22Rv1 (cell line): Measurements from ENCODE around the gene SLC1A1.

ENCODE experiments used
- H3K27ac ChIP-seq: fragments of 450-650 bp; 2 replicates; pipeline ENCODE4 v1.5.1; 2017
- CTCF ChIP-seq: fragments of 450-650 bp; IDR thresholded peaks from 2 replicates; pipeline ENCODE4 v1.5.1; 2017; ENCODE audit warnings: mild to moderate bottlenecking
- ZFX ChIP-seq: fragments of 450-650 bp; IDR thresholded peaks from 2 replicates; pipeline ENCODE4 v1.6.1; 2017; ENCODE audit warnings: antibody characterized with exemption, borderline replicate concordance

Gene SLC1A1

GRCh38 chr9:4495537-4495936 is 5.3 kb downstream of the SLC1A1 start:
- no peak overlapping the region for H3K27ac ChIP-seq
- TF ChIP-seq CTCF (no peak), ZFX (no peak)

GRCh38 chr9:4496497-4496896 is 6.2 kb downstream of the SLC1A1 start:
- no peak overlapping the region for H3K27ac ChIP-seq
- TF ChIP-seq CTCF (no peak), ZFX (no peak)

GRCh38 chr9:4497395-4497794 is 7.1 kb downstream of the SLC1A1 start:
- H3K27ac ChIP-seq: no peak overlapping the region
- TF ChIP-seq CTCF (no peak), ZFX (no peak)

GRCh38 chr9:4497855-4498254 is 7.6 kb downstream of the SLC1A1 start:
- no peak overlapping the region for H3K27ac ChIP-seq
- TF ChIP-seq ZFX: no peak
- no peak for TF ChIP-seq CTCF

DNA sequence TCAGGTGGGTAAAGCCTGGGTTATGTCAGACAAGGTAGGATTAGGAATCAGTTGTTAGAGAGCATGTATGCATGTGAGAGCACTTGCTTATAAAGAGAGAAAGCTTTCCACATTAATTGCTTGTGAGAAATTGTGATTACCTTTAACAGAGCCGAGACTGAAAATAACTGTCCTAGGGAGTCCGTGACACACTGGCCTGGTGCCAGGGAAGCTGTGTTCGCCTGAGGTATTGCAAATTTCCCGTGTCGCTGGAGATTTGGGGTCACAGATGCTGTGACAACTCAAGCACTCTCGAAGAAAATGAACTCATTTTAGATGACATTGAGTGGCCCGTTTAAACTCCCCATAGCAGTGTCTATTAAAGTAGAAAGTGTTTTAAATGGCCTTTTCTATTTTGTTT is 9.6 kb downstream of the SLC1A1 start:
- no peak overlapping the region for H3K27ac ChIP-seq
- TF ChIP-seq ZFX (no peak), CTCF (no peak)

DNA sequence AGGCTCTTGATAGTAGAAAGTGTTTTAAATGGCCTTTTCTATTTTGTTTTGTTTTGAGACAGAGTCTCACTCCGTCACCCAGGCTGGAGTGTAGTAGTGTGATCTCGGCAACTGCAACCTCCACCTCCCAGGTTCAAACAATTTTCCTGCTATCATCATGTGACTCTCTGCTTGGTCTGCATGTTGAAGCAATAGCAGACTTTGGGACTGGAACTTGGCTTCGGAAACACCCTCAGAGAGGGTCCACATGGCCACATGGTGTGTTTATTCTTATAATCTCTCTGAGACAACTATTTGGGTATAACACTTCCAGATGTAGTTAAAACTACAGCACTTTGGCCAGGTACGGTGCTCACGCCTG is 10.9 kb downstream of the SLC1A1 start:
- TF ChIP-seq ZFX (no peak), CTCF (no peak)
- no peak overlapping the region for H3K27ac ChIP-seq

- no peak for TF ChIP-seq ZFX
- no peak for TF ChIP-seq CTCF
- peak overlapping the region; percentile 58 for H3K27ac ChIP-seq
Observed at GRCh38 chr9:4502444-4502843, 12.2 kb downstream of the SLC1A1 start.

DNA sequence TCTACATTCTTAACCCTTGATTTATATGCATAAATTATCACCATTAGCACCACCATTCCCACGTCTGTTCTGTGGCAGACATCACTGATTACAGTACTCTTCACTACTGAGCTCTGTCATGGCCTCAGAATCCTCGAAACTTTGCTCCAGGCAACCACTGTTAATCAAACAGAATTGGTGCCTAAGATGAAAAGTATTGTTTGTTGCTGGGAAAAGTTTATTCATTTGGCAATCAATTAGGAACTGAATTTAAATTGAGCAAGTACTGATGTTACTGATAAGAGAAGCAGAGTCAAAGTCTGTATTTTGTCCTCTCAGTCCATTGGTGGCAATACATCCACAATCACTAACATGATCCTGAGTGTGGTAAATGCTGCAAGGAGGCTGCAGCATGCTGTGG is 12.8 kb downstream of the SLC1A1 start:
- peak overlapping the region; percentile 58 for H3K27ac ChIP-seq
- TF ChIP-seq ZFX (no peak), CTCF (no peak)
